Aorta (tissue), 5 donors: ENCODE measurements around the gene TOMM6. TPM values are rescaled to one million over a fixed set of nuclear protein-coding genes. Genes with fewer than 3 reads are reported as not detected.

ENCODE experiments used
- ATAC-seq: fragments of 200-7000 bp; cut with Tn5 transposase; one replicate; pipeline ENCODE4 v1.9.1; 2022; ENCODE audit warnings: moderate library complexity; ENCODE audit not compliant: low FRiP score
- DNase-seq, 2 donors: peaks; one replicate each; pipeline ENCODE4 v3.0.0-alpha.2; 2020
- H3K27ac ChIP-seq, 2 donors: one replicate each; pipeline ENCODE4 v1.5.1; 2013; ENCODE audit warnings: low read length in 2 of 2, mild to moderate bottlenecking in 2 of 2, moderate library complexity in 2 of 2, control low read depth in 1 of 2, inconsistent platforms in 1 of 2, low read depth in 1 of 2
- H3K27me3 ChIP-seq, 2 donors: one replicate each; pipeline ENCODE4 v1.6.1; 2013; ENCODE audit warnings: control low read depth in 1 of 2, low read length in 1 of 2, mild to moderate bottlenecking in 1 of 2, moderate library complexity in 1 of 2; ENCODE audit not compliant: insufficient read depth in 2 of 2, control insufficient read depth in 1 of 2
- H3K36me3 ChIP-seq, 2 donors: one replicate each; pipeline ENCODE4 v1.6.1; 2013; ENCODE audit warnings: control low read depth in 1 of 2, low read length in 1 of 2, mild to moderate bottlenecking in 1 of 2; ENCODE audit not compliant: insufficient read depth in 2 of 2, control insufficient read depth in 1 of 2
- H3K4me1 ChIP-seq, 2 donors: one replicate each; pipeline ENCODE4 v1.6.1; 2013; ENCODE audit warnings: low read length in 2 of 2, control low read depth in 1 of 2, mild to moderate bottlenecking in 1 of 2, moderate library complexity in 1 of 2; ENCODE audit not compliant: insufficient read depth in 2 of 2, control insufficient read depth in 1 of 2
- H3K4me3 ChIP-seq, 2 donors: one replicate each; pipeline ENCODE4 v1.5.1; 2013; ENCODE audit warnings: low read length in 2 of 2, control low read depth in 1 of 2, mild to moderate bottlenecking in 1 of 2
- H3K9me3 ChIP-seq: one replicate; pipeline ENCODE4 v1.6.1; 2013; ENCODE audit warnings: mild to moderate bottlenecking, low read length; ENCODE audit not compliant: control insufficient read depth
- WGBS, 2 donors: extraction: QIAGEN DNeasy Blood & Tissue Kit; methylation state at CpG; one replicate each; pipeline ENCODE4 v1.1.7; 2013; 5-methylcytosine and 5-hydroxymethylcytosine counted together
- intact Hi-C, 2 donors: fragments of 100-400 bp; cut with DNase I; formaldehyde crosslinking; loops; one replicate each; pipeline versions ENCODE4 v1.14.2 to v1.15.0; 2022
- polyA plus RNA-seq, 2 donors: library from polyadenylated mRNA; stranded (reverse); fragments of 200-250 nt; gene quantifications; one replicate each; pipeline ENCODE4 v1.2.3, GENCODE V29; 2013
- total RNA-seq, 2 donors: library from RNA; stranded (reverse); fragmentation: NEBNext Ultra II Directional; extraction: Animal tissue kit (Norgen Biotek cat#: 25700); gene quantifications; one replicate each; pipeline ENCODE4 v1.2.1, GENCODE V29; 2021
- donor health status: healthy with polysubstance abuse.
- donor health status: Bipolar disorder and iron deficiency.
- donor health status: DM: no; HTN: no; CAD: no.
- donor health status: DM: no; HTN: no; CAD: no.
- donor health status: DM: yes; HTN: yes; CAD: no.

TOMM6 gene
- total and polyA plus RNA-seq, 4 donors, result 74.8 to 236 (median 144) TPM

DNA sequence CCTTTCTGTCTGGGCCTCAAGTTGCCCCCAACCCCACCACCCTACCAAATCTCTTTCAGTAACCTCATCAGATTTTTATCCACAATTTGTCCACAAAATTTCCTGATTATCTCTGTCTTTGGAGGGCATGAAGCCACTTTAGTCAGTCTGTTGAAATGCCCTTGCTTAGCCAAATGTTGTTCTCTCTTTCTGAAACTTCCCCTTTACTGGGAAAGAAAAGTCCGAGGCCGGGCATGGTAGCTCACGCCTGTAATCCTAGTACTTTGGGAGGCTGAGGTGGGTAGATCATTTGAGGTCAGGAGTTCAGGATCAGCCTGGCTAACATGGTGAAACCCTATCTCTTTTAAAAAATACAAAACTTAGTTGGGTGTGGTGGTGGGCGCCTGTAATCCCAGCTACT lies 33.8 kb downstream of the TOMM6 start:
- WGBS, 2 donors, result 95 to 98% methylated on average over 4 of the region's 4 CpGs
- Histone ChIP-seq H3K4me3 (no peak overlapping the region), H3K4me1 (no peaks in the 10 kb centered on the region), H3K27me3 (no peaks in the 10 kb centered on the region), H3K36me3 (peaks cover 0 to 2% of the 10 kb centered on the region in 2 donors), H3K27ac (no peak overlapping the region), H3K9me3 (no peaks in the 10 kb centered on the region)
- ATAC-seq, result no peak
- intact Hi-C loops, result no loop called here
- no peak for DNase-seq

DNA sequence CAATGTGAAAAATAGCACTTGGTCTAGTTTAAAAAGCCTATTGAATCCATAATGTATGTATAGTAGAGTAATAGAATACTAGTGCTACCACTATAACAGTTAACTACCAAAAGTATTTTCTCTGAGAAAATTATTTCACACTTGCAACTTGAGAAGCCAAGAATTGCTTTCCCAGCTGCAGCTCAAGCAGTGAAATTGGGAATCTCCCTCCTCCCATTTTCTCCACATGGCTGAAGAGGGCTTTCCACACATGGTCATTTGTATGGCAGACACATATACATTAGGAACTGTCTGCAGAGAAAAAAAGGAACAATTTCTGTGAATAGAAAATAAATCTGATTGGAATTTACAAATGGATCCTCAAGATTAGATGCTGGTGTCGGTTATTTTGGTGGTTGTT lies 34.5 kb downstream of the TOMM6 start:
- 97 to 98% methylated on average over 1 of the region's 1 CpG for WGBS, 2 donors
- Histone ChIP-seq H3K4me1 (no peaks in the 10 kb centered on the region), H3K27ac (no peak overlapping the region), H3K36me3 (peaks cover 0 to 2% of the 10 kb centered on the region in 2 donors), H3K27me3 (no peaks in the 10 kb centered on the region), H3K9me3 (no peaks in the 10 kb centered on the region), H3K4me3 (no peak overlapping the region)
- intact Hi-C loops, result no loop called here
- no peak for DNase-seq
- no peak for ATAC-seq

DNA sequence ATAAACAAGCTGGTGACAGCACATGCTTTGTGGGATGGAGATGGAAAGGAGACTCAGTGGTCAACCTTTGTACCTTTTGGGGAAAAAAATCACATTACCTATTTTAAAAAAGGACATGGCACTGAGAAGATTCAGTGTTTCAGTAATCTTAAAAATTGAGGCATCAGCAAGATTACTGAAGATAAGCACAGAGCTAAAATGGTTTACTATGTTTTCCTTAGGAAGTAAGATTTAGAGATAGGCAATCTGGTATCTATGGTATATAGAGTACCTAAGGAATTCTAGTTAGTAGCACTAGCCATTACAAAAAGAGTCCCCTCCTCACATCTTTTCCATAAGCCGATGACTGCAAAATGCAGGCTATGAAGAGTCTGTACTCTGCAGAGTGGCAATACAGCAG lies 35.7 kb downstream of the TOMM6 start:
- Histone ChIP-seq H3K9me3 (no peaks in the 10 kb centered on the region), H3K27ac (no peak overlapping the region), H3K4me3 (no peak overlapping the region), H3K27me3 (no peaks in the 10 kb centered on the region), H3K4me1 (no peaks in the 10 kb centered on the region), H3K36me3 (peaks cover 0 to 2% of the 10 kb centered on the region in 2 donors)
- ATAC-seq (no peak), DNase-seq (no peak)
- intact Hi-C loops, result no loop called here
- WGBS, 2 donors, result 92 to 95% methylated on average over 1 of the region's 1 CpG

DNA sequence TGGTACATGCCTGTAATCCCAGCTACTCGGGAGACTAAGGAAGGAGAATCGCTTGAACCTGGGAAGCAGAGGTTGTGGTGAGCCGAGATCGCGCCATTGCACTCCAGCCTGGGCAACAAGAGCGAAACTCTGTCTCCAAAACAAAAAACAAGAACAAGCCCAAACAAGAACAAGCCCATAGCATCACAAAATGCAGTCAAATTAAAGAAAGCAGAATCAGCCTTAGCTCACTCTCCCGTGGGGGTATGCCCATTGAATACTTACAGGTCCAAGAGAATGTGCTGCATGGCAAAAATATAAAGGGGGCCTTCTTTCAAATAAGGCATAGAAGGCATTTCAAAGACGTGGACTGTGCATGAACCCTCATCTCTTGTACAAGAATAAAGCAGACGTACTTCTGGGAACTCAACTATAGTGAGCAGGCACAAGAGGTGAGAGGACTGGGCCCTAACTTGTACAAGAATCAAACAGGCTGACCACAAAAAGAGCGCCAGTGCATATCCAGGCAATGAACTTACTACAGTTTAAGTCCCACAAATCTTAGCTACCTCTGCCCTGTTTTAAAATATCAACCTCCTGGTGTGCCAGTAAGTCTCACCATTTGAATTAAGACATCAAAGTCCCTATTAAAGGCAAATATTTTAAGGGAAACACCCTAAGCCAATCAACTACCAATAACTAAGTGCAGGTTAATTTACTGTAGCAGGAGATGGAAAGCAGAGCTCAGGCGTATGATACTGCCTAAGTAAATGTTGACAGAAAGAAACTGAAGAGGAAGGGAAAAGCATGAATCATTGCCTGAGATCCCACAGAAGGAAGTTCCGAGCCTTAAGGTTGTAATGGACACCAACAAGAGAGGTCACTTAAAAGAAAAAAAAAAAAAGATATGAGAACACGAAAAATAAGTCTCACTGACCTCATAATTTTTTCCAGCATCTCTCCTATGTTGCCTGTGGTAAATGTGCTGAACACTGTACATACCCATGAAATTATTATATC lies 37.4 kb downstream of the TOMM6 start:
- Histone ChIP-seq H3K27me3 (no peaks in the 10 kb centered on the region), H3K4me3 (no peak overlapping the region), H3K9me3 (no peaks in the 10 kb centered on the region), H3K27ac (no peak overlapping the region), H3K36me3 (peaks cover 0 to 2% of the 10 kb centered on the region in 2 donors), H3K4me1 (no peaks in the 10 kb centered on the region)
- intact Hi-C loops, result no loop called here
- no peak for DNase-seq
- 87% methylated on average over 13 of the region's 13 CpGs for WGBS, 2 donors
- no peak for ATAC-seq

DNA sequence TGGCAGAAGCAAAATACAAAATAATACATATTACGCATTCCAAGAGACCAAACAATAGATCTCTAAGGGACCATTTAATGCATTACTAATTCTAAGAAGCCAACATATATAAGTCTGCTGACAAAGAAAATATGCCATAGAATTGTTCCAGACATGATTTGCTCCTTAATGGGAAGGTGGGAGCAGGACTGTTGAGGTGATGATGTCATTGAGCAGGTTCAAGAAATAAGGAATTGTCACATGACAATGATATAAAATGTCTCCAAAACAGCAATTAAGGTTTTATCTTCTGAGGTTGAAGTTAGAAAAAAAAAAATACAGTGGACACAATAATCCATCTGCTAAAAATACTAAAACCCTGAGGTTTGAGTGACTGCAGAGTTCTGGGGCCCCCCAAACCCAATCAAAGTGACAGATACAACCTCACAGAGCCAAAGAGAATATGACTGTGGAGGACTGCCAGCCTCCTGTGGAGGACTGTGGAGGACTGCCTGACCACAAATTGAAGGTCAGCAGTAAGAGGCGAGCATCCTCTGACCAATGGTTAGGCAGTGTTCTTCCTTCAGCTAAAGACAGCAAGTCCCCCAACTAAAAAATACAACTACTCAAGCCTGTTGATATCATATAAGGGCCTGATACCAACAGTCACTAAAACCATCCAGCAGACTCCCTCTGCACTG lies 39.0 kb downstream of the TOMM6 start:
- no peaks in the 10 kb centered on the region for H3K4me1 ChIP-seq

DNA sequence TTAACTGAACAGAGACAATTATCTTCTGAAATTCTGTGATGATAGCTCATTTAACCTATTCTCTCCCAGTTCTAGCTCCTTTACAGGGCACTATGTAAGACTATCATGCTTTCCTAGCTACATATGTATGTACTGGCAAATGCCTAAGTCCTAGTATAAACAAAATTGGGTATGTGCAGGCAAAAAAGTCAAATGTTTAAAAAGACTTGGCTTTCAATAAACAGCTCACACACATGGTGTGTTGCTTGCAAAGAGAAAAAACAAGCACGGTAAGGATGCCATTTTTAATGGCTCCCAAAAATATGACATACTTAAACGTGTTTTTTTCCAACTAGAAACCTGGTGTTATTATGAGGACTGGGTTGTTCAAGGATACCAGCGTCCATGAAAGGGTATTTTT lies 44.8 kb downstream of the TOMM6 start:
- ATAC-seq, result no peak
- intact Hi-C loops, result no loop called here

More for the DNA sequence above, 39.0 kb downstream of the TOMM6 start:
- H3K9me3 ChIP-seq, result no peaks in the 10 kb centered on the region
- DNase-seq (no peak), ATAC-seq (no peak)
- H3K27me3 ChIP-seq, result no peaks in the 10 kb centered on the region
- 97 to 98% methylated on average over 2 of the region's 2 CpGs for WGBS, 2 donors
- intact Hi-C loops, result no loop called here
- H3K27ac ChIP-seq, result no peak overlapping the region
- no peak overlapping the region for H3K4me3 ChIP-seq
- H3K36me3 ChIP-seq, result peaks cover 0 to 2% of the 10 kb centered on the region in 2 donors

DNA sequence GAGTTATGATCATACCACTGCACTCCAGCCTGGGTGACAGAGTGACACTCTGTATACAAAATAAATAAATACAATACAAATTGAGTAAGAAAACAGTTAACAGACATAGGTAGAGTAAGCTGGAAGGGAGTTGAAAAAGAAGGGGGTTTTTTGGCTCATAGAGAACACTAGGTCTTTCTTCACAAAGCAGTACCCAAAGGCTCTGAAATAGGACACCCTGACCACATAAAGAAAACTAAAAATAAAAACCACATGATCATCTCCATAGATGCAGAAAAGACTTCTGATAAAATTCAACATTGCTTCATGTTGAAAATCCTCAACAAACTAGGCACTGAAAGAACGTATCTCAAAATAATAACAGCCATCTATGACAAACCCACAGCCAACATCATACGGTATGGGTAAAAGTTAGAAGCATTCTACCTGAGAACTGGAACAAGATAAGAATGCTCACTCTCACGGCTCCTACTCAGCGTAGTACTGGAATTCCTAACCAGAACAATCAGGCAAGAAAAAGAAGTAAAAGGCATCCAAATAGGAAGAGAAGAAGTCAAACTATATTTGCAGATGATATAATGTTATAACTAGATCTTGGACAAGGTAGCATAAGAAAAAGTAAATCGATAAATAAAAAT lies 48.6 kb downstream of the TOMM6 start:
- no peak for DNase-seq
- Histone ChIP-seq H3K9me3 (no peaks in the 10 kb centered on the region), H3K27me3 (no peaks in the 10 kb centered on the region), H3K27ac (no peak overlapping the region), H3K4me1 (no peaks in the 10 kb centered on the region), H3K36me3 (no peaks in the 10 kb centered on the region), H3K4me3 (no peak overlapping the region)
- no peak for ATAC-seq
- WGBS, 2 donors, result 86 to 87% methylated on average over 5 of the region's 5 CpGs
- intact Hi-C loops, result no loop called here

More for the DNA sequence above, 44.8 kb downstream of the TOMM6 start:
- H3K4me3 ChIP-seq, result no peak overlapping the region
- H3K36me3 ChIP-seq, result no peaks in the 10 kb centered on the region
- no peak overlapping the region for H3K27ac ChIP-seq
- H3K9me3 ChIP-seq, result no peaks in the 10 kb centered on the region
- H3K4me1 ChIP-seq, result no peaks in the 10 kb centered on the region
- H3K27me3 ChIP-seq, result no peaks in the 10 kb centered on the region
- DNase-seq, result no peak
- 36 to 47% methylated on average over 3 of the region's 3 CpGs for WGBS, 2 donors

DNA sequence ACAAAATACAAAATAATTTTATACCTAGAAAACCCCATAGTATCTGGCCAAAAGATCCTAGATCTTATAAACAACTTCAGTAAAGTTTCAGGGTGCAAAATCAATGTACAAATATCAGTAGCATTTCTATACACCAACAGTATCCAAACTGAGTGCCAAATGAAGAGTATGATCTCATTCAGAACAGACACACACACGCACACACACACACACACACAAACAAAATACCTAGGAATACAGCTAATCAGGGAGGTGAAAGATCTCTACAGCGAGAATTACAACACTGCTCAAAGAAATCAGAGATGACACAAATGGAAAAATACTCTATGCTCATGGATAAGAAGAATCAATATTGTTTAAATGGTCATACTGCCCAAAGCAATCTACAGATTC lies 49.2 kb downstream of the TOMM6 start:
- Histone ChIP-seq H3K9me3 (no peaks in the 10 kb centered on the region), H3K4me3 (no peak overlapping the region), H3K4me1 (no peaks in the 10 kb centered on the region), H3K27ac (no peak overlapping the region), H3K27me3 (no peaks in the 10 kb centered on the region), H3K36me3 (no peaks in the 10 kb centered on the region)
- WGBS, 2 donors, result 94 to 95% methylated on average over 2 of the region's 2 CpGs
- ATAC-seq, result no peak
- intact Hi-C loops, result no loop called here
- DNase-seq, result no peak
